GM19372 (cell line): ENCODE data around the gene BTF3.
"Not testable (repeated sequence)": the region's sequence is repeated elsewhere in the genome, so short reads cannot be mapped to it uniquely, and the experiment has no call there.

Experiments used
- ATAC-seq: cut with Tn5 transposase; IDR thresholded peaks from one replicate; pipeline ENCODE4 v1.9.1; 2021; ENCODE audit warnings: mild to moderate bottlenecking, low read depth, moderate library complexity; ENCODE audit not compliant: unreplicated experiment

Gene BTF3

DNA sequence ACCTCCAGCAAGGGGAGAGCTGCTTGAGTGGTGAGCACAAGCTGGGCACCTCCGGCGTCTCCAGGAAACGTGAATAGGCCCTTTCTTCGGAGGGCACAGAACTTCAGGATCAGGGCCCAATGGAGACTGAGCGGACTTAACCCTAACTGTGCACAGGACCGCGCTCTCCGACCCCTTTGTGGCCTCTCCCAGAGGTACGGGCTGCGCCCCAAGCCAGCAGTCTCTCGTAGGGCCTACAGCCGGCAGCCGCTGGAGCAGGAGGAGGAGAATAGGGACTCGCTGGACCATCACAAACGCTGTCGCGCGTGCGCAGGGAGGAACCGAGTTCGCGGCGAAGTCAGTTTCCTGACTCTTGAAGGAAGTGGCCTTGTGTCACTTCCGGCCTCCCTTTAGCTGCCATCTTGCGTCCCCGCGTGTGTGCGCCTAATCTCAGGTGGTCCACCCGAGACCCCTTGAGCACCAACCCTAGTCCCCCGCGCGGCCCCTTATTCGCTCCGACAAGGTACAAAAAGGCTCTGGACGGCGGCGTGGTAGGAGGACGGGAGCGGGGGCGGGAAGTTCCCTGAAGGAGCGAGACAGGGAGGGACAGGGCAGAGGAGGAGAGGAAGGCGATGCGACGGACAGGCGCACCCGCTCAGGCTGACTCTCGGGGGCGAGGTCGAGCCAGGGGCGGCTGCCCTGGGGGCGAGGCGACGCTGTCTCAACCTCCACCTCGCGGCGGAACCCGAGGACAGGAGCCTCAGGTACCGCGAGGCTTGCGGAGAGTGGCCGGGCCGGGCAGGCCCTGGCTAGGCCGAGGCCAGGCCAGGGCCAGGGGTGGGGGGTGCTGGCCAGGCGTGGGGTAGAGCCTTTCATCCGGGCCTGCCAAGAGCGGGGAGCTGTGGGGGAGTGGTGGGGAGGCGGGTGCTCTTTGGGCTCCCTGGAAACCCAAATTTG, at the start of gene BTF3:
Gene BTF3 (plus strand): TSS at position 386 of the 936 bp plus-strand sequence. CDS start 226 bp downstream, at position 612.
- peak; percentile 92 for ATAC-seq

DNA sequence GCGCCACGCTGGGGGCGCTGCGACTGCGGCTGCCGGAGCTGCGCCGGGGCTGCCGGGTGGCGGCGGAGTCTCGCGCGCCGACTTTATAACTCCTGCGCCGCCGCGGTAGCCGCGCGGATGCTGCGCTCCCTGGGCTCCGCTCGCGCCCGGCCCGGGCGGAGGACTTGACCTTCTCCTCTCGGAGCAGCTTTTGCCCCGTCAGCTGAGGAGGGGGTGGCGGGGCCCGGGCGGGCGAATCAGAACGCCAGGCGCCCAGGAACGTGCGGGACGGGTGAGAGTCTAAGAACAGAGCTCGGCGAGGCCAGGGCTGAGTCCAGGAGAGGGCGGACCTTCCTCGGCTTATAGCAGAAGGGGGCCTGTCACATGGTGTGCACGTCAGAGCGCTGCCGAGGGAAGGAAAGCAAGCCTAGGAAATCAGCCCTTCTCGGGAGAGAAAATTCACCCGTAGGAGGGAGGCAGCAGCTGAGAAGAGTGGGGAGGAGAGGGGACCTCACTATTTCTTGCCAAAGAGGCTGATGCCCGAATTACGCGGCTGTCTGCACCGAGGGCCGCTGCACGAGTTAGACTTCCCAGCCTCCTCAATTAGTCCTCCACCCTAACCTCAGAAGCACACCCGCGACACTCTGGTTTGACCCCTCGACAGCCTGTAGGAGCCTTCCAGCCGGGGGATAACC, 49.6 kb upstream of the BTF3 start, which contains the start of gene FOXD1:
Gene FOXD1 (minus strand): TSS at position 315 of the 674 bp plus-strand sequence. CDS start 415 bp downstream, outside the sequence.
- no peak for ATAC-seq

DNA sequence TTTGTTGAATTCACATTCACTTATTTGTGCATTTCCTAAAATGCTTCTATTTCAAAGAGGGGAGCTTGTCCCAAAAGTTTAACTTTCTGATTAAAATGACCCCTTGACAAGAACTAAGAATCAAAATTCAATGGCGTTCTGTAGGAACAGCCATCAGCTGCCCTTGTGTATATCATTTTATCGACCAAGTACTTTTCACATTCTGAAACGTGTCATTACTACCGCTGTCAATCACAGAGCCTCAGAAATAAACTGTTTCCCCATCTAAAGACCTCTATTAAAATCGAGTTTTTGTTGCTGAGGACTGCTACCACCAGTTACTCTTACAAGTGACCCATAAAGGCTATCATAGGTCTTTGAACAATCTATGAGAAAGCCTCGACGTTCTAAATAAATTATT, 48.1 kb upstream of the BTF3 start:
- no peak for ATAC-seq

DNA sequence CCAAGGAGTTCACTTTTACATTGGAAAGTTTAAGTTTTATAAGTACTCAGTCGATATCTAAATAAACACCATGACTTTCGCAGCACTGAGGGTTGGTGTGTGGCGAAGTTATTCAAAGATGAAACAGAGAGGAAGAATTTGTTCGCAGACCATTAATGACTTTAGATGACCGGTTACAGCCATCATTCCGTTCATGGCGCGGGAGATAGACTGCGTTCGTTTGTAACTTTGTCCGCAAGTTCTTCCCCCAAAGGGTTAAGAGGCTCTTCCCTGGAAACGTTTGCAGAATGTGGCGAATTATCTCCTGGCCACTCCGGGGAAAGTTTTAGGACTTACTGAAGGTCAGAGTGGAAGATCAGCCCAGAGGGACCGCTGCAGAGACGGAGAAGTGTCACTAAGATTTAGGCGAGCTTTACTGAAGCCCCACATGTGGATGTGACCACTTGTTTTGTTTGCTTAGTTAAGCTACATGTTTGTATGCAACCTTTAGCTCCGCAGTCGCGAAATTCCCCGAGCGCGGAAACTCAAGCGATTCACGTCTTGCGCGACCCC, 47.5 kb upstream of the BTF3 start:
- ATAC-seq: no peak

DNA sequence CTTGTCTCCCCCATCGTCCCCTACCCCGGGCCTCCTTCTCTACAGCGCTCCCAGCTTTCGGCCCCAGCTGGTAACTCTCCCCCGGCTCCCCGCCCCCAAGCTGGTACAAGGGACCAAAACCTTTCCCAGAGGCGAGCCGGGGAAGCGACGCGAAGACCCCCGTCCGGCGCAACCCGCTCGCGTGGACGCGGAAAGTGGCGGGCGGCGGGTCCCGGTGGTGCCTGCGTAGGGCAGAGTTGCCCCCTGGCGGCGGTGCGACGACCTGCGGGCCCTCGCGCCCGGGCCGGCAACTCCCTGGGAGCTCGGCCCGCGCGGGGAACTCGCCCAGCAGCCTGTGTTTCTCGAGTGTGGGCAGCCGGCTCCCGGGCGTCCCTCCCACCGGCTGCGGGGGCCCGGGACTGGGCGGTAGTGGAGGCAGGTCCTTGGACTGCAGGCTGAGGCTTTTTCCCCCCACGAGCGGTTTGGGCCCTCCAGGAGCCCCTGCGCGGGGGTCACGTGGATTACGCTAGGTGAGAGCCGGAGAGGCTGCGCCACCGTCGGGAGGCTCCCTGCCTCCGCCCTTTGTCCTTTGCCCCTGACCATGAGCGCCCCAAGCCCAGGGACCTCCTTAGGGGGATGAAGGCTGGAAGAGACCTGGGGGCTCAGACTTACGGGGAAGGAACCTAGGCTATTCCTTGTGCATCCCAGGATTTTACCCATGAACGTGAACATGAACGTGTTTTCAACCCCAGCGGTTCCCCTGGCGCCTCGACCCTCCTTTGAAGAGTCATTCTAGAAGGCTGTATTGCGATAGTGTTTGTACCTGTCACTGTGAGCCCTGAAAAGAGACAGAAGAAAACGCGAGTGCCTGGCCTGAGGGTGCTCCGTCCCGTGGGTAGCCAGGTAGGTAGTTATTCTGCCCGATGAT, 46.8 kb upstream of the BTF3 start:
- no peak for ATAC-seq

DNA sequence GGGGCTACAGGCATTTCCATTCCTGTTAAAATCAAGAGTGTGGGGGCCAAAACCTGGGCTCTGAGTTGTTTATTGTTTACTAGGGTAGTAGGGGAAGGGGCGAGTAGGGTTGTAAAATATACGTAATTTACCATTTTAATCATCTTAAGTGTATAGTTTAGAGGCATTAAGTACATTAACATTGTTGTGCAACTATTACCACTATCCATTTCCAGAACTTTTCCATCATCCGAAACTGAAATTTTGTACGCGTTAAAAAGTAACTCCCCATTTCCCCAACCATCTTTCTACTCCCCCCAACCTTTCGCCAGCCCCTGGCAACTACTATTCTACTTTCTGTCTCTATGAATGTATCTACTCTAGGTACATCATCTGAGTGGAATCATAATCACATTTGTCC, 46.0 kb upstream of the BTF3 start:
- no peak for ATAC-seq

DNA sequence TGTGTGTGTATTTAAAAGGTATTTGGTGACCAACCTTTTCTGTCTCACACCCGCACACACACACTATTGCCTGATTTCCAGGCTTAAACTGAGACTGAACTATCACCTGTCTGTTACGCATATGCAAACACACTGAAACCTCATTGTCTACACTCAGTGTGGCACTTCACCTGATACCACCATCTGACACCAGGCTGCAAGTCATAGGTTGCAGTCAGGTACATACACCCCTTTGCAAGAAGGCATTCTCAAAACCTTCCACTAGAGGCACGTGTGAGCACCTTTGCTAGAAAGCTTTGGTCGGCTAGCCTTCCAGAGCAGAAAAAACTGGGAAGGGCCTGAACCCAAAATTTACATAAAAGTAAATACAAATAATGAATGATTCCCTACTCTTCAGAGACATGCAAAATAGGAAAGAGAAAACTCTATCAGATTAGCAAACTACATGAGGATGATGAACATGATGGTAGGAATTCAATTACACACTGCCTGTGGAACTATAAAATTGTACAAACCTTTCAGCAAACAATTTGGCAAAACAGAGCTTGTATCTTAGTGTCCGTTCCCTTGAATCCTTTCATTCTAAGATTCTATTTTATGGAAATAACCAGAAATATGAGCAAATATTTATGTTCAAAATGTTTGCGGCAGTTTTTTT, 43.7 kb upstream of the BTF3 start:
- ATAC-seq: no peak

DNA sequence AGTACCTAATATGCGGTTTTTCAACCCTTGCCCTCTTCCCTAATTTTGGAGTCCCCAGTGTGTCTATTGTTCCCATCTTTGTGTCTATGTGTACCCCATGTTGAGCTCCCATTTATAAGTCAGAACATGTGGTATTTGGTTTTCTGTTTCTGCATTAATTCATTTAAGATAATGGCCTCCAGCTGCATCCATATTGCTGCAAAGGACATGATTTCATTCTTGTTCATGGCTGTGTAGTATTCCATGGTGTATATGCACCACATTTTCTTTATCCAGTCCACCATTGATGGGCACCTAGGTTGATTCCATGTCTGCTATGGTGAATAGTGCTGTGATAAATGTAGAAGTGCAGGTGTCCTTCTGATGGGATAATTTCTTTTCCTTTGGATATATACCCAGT, 41.8 kb upstream of the BTF3 start:
- ATAC-seq: not testable (repeated sequence)

DNA sequence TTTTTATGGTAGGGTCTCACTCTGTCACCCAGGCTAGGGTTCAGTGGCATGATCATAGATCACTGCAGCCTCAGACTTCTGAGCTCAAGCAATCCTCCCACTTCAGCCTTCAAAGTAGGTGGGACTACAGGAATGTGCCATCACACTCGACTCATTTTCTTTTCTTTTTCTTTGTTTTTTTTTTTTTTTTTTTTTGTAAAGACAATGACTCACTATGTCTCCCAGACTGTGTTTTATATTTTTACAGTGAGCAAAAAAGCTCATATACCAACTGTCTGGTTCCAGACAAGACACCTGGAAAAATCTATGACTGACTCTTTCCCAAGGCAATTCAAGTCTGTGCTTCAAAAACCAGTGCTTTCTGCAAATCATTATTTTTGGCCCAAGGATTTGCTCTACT, 38.9 kb upstream of the BTF3 start:
- no peak for ATAC-seq

DNA sequence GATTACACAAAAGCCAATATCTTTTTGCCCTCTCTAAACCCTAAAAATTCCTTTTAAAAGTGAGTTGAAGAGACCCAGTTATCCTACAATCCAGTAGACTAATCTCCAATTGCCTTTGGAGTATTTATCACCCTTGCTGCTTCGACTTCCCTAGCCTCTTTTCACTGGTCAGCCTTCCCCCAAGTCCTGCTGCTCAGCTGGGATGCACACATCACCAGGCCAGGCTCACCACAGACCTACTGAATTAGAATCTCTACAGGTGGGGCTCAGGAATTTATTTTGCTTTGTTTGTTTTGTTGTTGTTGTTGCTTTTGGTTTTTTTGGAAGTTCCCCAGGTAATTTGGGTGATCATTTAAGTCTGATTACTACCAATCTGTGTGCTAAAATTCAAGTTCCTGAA, 38.1 kb upstream of the BTF3 start:
- ATAC-seq: no peak

DNA sequence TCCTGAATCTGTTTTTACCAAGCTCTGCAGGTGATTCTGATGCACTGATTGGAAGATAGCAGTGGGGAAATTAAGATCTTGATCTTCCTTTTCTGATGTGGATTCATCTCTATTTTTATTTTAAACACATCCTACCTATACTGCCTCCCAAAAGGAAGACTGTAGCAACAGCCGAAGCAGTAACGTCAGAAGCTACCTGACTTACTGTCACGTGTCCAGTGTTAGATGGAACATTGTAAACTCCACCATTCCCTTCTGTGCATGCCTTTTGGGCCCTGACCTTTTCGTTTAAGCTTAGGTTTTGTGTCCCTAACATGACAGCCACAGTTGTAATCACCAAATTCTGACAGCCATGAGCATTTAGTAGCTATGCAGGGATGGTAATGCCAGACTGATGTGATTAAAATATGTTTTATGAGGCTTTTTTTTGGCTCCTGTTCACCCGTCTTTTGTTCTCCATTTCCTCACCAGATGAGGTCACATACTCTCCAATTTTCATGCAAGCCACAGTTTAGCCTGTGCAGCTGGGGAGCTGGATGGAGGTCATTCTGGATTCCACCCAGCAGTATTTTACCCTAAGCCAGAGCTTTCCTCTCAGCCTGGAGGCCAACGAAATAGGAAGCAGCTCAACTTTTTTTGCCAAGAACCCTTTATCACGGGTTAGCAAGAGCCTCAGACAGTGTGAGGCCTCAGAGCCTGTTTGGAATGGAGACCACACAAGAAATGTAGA, 34.1 kb upstream of the BTF3 start:
- ATAC-seq: no peak

DNA sequence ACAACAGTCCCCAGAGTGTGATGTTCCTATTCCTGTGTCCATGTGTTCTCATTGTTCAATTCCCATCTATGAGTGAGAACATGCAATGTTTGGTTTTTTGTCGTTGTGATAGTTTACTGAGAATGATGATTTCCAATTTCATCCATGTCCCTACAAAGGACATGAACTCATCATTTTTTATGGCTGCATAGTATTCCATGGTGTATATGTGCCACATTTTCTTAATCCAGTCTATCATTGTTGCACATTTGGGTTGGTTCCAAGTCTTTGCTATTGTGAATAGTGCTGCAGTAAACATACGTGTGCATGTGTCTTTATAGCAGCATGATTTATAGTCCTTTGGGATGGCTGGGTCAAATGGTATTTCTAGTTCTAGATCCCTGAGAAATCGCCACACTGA, 29.6 kb upstream of the BTF3 start:
- ATAC-seq: not testable (repeated sequence)

DNA sequence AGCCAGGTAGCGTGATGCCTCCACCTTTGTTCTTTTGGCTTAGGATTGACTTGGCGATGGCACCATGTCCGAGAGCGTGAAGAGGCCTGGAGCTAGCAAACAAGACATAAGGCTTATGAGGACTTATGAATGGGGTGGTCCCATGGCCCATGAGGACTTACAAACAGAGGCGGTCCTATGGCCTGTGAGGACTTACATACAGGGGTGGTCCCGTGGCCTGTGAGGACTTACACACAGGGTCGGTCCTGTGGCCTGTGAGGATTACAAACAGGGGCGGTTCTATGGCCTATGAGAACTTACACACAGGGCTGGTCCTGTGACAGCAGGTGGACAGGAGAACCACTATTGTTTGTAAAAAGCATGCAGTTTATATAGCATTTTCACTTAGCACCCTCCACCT, 28.4 kb upstream of the BTF3 start:
- no peak for ATAC-seq

DNA sequence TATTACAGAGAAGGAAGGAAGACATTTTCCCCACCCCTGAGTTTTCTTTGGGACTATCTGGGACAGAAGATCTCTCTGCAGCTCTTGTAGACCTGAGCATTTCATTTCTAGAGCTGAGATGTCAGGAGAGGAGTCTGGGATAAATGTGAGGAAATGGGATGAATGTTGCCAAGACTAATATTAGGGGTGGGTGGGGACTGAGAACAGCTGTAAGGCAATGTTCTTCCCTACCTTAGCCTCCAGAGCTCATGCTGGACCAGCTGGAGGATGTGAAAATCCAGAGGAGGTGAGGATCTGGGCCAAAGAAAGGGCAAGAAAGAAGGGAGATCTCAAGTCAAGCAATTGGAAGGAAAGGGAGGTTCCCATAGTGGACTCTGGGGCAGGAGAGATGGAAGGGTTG, 26.6 kb upstream of the BTF3 start:
- no peak for ATAC-seq

DNA sequence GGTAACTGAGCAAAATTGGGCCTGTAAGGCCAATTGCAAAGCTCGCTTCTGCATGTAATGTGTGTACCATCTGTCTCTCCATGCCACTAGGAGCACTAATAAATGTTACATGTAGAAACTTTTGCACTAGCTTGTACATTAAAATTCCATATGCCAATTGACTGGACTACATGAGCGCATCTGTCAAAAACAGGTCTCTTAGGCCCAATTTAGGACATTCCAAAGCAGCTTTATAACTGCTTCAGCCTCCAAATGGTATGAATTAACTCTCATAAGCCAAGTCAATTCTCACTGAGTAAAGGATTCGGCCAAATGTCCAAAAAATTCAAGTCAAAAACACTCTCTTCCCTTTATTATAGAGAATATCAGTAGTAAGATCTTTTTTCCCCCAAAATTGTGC, 26.1 kb upstream of the BTF3 start:
- ATAC-seq: no peak

DNA sequence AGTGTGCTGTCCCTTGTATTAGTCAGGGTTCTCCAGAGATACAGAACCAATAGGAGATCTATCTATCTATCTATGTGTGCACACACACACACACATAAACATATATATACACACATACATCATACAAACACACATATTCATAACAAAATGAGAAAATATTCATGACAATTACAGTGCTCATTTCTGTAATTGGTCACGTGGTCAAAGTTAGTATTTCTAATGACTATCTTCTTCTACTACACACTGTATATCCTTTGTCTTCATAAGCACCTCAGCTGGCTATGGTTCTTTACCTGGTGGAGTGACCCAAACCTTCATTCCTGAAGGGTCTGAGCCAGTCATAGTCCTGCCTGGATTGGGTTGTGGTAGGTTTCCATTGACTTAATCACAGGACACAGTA, 17.7 kb upstream of the BTF3 start:
- ATAC-seq: no peak

DNA sequence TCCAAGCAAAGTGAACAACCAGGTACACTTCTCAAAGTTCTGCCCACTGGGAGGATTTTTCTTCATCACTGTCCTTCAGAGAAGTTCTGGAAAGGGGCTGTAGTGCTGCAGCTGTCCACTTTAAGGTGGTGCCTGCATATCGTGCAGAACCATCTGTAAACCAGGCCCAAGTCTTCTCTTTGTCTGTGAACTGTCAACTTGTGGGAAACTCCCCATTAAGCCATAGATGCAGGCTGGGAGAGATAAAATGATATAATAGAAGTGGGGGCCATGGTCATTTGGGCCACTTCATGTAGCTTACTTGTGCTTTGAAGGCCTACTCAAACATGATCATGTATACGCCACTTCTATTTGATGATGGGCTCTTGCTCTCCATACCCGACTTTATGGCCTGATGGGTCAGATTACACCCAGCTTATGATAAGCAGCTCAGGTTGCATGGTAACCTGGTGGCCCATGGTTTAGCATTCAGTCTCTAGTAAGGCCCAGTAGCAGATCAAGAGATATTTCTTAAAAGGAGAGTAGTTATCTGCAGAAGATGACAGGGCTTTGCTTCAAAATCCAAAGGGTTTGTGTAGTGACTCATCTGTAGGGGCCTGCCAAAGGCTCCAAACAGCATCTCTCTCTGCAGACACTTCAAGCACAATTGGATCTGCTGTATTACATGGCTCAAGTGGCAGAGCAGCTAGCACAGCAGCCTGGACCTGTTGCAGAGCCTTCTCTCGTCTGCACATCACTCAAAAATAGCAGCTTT, 15.7 kb upstream of the BTF3 start:
- ATAC-seq: no peak

DNA sequence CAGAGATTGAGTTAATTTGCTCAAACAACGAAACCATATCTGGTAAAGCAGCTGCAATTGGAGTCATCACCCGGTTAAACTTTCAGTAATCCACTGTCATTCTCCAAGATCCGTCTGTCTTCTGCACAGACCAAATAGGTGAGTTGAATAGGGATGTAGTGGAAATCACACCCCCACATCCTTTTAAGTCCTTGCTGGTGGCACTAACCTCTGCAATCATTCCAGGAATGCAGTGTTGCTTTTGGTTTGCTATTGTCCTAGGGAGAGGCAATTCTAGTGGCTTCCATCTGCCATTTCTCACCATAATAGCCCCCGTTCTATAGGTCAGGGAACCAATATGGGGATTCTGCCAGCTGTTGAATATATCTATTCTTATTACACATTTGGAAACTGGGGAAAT, 14.6 kb upstream of the BTF3 start:
- ATAC-seq: no peak

DNA sequence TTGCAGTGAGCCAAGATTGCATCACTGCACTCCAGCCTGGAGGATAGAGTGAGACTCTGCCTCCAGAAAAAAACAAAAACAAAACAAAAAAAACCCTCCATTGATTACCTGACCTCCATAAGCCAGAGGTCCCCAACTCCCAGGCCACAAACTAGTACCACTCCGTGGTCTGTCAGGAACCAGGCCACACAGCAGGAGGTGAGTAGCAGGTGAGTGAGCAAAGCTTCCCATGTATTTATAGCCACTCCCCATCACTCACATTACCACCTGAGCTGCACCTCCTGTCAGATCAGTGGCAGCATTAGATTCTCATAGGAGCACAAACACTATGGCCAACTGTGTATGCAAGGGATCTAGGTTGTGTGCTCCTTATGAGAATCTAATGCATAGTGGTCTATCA, 13.7 kb upstream of the BTF3 start:
- no peak for ATAC-seq
